CMK (cell line): ENCODE results near the gene KLF4.

Experiments
- DNase-seq: peaks from one replicate; pipeline ENCODE4 v3.0.0-alpha.2; 2010; ENCODE audit warnings: low read depth

The KLF4 gene

DNA sequence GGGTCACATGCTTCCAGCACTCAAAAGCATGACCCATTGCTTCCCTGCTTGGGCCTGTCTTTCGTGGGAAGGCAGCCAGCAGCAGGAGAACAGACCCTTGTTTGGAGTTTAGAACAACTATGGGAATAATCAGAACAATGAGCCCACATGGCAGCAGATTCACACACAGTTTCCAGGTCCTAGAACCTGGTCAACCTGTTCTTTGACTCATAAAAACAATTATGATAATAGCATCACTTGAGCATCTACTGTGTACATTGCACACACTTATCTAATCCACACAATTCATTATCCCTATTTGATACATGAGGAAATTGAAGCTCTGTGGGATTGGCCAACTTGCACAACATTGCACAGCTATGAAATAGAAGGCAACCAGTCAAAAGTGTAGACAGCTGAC, 41.7 kb downstream of the KLF4 start:
- DNase-seq, result no peak

DNA sequence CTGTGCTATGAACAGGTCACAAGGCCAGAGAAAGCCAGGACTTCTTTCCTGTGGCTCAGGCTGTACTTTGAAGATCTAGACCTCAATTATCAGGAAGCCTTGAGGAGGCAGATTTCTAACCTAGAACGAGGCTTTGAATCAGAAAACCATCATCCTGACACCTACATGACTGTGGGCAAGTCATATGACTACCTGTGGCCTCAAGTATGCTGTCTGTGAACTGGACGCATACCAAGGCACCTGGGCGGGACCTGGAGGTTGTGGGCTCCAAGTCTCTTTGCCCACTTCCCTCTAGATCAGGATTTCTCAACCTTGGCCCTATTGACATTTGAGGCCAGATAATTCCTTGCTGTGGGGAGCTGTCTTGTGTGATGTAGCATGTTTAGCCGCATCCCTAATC, 42.5 kb downstream of the KLF4 start:
- no peak for DNase-seq

DNA sequence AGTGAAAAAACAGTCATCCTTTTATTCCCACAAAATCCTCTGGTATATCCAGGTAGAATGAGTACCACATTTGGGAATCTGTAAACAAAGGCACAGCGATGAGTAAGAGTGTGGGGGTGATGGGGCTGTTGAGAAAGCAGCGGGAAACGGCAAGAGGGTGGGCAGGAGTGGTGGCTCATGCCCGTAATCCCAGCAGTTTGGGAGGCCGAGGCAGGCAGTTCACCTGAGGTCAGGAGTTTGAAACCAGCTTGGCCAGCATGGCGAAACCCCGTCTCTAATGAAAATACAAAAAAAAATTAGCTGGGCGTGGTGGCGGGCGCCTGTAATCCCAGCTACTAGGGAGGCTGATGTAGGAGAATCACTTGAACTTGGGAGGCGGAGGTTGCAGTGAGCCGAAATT, 43.1 kb downstream of the KLF4 start:
- no peak for DNase-seq

GRCh38 chr9:107443786-107444185, 45.8 kb downstream of the KLF4 start:
- DNase-seq, result no peak

DNA sequence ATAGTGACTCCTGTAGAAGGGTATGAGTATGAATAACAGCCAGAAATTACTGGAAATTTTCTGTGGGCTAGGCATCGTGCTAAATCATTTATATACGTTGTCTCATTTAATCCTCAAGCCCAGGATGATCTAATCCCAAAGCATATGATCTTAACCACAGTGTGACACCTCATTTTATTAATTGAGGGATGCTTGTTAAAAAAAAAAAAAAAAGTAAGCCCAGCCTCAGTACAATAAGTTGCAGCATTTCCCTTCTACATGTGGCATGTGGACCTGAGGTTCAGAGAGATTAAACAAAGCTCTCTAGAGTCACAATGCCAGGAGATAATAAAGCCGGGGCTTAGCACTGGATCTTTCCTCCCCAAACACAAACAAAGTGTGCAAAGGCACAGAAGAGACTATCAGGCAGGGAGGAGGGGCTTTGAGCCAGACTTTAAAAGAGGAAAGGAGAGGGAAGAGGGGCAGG, 49.5 kb downstream of the KLF4 start:
- DNase-seq, result no peak

DNA sequence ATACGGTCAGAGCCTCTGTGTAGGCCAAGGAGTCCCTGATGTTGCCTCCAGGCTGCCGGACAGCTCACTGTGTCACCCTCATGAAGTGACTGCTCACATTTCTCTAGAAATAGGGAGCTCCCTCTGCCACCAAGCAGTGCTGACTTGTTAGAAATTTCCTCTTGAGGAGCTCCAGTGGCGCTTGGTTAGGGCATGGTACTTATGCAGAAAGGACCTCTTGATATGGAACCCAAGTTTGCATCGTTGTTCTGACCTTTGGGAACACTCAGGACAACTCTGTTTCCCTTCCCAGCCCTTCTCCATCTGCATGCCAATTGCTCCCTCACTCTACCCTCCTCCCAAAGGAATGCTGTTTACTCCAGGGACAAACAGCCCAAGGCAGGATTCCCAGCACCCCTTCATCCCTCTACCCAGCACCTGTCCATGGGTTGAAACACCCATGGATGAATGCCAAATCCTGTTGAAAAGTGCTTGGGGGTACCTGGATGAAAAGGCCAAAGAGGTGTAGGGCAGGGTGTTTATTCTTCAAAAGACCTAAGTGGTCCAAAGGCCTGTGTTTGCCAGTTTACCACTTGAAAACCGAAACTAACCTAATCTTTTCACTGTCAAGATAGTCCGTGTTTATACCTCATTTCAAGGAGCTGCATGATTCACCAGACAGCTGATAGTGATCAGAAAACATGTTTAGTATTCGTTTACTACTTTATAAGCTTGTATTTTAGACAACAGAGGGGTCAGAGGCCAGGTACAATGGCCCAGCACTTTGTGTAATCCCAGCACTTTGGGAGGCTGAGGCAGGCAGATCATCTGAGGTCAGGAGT, 51.1 kb downstream of the KLF4 start:
- DNase-seq, result no peak

DNA sequence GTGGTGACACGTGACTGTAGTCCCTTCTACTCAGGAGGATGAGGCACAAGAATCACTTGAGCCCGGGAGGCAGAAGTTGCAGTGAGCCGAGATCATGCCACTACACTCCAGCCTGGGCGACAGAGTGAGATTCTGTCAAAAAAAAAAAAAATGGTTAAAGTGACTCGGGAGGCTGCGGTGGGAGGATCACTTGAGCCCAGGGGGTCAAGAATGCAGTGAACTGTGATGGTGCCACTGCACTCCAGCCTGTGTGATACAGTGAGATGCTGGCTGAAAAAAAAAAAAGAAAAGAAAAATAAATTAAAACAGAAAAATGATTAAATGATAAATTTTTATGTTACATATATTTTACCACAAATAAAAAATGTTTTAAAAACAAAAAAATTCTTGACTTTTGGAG, 51.9 kb downstream of the KLF4 start:
- DNase-seq, result no peak

DNA sequence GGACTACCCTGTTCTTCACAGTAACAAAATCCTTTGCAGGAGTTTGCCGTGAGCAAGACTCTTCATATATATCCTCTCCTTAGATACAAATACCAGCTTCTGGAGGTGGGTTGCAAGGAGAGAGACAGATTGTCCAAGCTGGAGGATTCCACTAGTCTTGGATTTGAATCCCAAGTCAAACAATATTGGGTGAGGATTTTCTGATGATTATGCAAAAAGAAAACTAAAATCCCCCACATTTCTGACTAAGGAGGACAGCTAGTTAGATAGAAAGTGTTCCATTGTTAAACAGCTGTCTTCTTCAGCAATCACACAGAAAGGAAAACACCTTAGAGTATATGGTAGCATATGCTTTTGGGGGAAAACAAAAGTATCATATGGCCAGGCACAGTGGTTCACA, 54.2 kb downstream of the KLF4 start:
- DNase-seq, result no peak
